Suppressor macrophage treated with lipopolysaccharide for 4 hours (primary cell): Measurements from ENCODE around the gene MAP10.

ENCODE experiments used
- DNase-seq: peaks from one replicate; pipeline ENCODE4 v3.0.0-alpha.2; 2020

Gene MAP10

DNA sequence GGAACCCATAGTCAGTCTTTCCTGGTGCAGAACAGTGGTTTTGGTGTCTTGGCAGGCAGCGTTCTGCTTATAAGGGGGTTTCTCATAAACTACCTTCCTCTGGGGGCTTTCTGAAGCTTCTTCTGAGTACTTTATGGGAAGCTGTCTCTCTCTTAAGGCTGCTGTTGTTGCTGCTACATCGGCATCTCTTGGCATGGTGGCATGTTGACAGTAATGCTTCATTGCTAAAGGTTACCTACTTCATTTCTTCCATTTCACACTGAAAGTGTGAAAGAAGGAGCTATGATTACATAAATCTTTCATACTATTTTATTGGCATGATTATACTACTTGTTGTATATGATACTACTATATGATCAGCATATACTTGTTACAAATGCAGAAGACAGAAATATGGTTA lies 6.3 kb upstream of the MAP10 start:
- no peak for DNase-seq

GRCh38 chr1:232806186-232806510 lies 932 bp downstream of the MAP10 start:
- no peak for DNase-seq

GRCh38 chr1:232810856-232811255 lies 5.6 kb downstream of the MAP10 start:
- DNase-seq, result no peak

- no peak for DNase-seq
Measured at GRCh38 chr1:232812560-232812959, 7.3 kb downstream of the MAP10 start.

DNA sequence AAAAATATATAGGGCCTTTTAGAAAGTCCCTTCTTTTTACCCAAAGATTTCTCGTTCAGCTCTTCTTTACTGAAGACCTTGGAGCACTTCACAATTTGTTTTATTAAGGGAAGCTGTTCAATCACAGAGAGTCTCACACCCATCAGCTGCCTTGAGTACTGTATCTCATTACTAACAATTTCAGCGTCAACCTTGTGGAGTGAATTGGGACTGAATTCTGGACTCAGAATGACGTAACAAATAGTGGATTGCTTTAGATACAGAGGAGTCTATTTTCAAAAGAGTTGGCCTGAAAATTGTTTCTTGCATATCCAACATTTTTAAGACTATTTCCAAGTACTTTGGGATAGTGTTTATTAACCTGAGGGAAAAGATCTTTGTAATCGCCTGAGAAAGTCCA lies 7.9 kb downstream of the MAP10 start:
- no peak for DNase-seq

DNA sequence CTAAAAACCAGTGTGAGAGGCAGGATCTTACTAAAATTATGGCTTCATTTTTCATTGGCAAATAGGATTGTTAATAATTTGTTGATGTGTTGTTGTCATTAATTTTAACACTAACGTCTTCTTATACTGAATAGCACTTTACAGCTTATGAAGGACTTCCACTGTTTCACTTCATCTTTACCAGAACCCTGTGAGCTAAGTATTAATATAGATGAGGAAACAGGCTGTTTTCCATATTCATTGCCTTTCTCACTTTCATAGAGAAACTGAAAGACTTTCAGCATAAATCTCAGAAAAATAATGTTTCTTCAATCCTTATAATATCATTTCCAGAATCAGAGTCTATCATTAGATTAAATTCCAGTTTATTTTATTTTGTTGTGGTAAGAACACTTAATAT lies 8.5 kb downstream of the MAP10 start:
- peak; percentile 55 for DNase-seq

DNA sequence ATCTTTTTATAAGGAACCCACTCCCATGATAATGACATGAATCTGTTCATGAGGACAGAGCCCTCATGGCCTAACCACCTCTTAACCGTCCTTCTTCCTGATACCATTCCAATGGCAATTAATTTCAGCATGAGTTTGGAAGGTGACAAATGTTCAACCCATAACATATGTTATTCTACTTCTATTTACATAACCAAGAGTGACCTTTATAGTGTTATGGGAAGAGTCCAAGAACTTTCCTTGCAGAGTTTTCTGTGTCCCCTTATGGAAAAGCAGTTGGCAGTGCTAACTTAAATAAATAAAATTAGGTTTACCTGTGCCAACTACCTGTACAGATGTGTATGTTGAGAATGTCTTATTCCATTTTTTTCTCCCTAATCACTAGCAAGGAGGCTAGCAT lies 11.1 kb downstream of the MAP10 start:
- no peak for DNase-seq

GRCh38 chr1:232818040-232818439 lies 12.8 kb downstream of the MAP10 start:
- no peak for DNase-seq

DNA sequence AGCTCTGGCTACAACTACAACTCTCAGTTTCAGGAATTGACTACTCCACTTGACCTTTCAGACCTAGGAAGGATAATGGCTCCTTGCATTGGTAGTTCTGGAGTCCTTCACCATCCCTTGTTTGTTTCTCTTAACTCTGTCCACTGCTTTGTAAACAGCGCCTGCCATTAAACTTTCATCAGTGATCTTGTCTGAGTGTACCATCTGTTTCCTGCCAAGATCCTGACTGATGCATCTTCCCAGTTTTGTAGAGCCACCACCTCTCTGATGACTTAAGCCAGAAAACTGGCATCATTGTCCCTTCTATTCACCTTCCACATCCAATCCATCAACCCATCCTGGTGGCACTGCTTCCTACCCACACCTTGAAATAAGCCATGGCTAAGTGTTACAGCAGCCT lies 15.2 kb downstream of the MAP10 start:
- DNase-seq, result no peak

GRCh38 chr1:232822530-232822929 lies 17.3 kb downstream of the MAP10 start:
- DNase-seq, result no peak

GRCh38 chr1:232826318-232826717 lies 21.1 kb downstream of the MAP10 start:
- no peak for DNase-seq

DNA sequence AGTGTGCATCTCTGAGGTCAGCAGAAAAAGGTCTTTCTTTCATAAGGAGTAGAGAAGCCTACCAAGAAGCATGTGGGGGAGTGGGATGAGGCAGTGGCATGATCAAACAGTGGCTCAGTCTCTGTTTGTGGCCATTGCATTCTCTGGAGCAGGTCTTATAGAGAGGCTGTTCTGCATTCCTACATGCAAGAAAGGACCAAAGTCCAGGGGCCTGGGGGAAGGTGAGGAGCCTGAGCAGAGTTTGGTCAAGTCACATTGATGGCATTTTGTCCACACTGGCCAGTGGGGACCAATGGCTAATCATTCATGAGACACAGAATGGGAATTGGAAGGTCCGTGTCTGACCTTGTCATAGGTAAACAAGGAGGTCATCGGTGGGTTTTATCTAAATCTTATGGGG lies 25.4 kb downstream of the MAP10 start:
- no peak for DNase-seq

- DNase-seq, result no peak
Measured at GRCh38 chr1:232831895-232832294, 26.7 kb downstream of the MAP10 start.

- no peak for DNase-seq
Measured at GRCh38 chr1:232834066-232834465, 28.9 kb downstream of the MAP10 start.

DNA sequence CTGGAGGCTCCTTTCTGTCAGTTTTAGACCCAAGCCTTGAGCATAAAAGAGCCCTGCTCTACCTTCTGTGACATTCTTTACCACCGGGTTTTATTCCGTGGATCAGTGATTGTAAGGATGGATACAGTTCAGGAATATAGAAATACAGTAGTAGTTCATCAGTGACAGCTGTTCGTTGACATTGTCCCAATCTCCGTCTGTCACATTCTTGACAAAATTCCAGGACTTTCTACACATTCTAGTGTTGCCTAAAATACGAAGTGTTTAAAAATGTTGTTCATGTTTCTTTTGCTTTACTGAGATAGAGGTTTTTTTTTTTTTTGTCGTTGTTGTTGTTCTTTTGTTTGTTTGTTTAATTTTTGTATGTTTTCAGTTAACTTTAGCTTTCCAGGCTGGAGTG lies 29.9 kb downstream of the MAP10 start:
- DNase-seq, result no peak

DNA sequence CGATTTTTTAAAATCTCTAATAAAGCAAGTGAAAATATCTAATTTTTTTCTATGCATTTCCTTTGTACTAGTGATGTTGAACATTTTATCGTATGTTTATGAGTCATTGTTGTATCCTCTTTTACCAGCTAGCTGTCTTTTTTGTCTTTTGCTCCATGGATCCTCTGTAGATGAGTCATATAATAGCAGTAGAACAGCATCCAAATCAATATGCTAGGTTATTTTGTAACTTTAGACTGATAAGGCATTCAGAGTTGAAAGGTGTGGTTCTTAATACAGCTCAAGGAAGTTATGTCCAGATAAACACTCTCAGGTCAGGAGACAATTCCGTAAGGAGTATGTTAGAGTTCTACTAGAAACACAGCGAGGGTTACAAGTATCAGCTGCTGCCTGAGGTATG lies 31.9 kb downstream of the MAP10 start:
- DNase-seq, result no peak

DNA sequence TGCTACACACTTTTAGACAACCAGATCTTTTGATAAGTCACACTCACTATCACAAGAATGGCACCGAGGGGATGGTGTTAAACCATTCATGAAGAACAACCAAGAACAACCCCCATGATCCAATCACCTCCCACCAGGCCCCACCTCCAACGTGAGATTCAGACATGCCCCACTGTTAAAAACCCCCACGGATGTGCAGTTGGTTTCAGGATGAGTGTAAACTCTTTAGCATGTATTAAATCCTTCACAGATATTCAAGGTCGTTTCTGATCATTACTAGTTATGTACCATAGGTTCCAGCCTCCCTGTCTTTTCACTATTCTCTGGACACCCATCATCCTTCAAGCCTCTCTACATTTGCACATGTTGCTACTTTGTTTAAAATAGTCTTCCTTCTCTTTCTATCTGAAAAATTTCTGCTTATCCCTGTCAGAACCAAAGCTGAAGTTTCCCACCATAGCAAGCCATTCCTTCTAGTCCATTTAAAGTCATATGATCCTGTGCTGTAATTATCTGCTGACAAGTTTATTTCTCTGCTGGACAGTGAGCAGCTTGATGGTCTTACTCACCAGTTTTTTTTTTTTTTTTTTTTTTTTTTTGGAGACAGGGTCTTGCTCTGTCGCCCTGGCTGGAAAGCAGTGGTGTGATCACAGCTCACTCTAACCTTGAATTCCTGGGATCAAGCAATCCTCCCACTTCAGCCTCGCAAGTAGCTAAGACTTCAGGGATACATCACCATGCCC lies 36.8 kb downstream of the MAP10 start:
- DNase-seq, result no peak

DNA sequence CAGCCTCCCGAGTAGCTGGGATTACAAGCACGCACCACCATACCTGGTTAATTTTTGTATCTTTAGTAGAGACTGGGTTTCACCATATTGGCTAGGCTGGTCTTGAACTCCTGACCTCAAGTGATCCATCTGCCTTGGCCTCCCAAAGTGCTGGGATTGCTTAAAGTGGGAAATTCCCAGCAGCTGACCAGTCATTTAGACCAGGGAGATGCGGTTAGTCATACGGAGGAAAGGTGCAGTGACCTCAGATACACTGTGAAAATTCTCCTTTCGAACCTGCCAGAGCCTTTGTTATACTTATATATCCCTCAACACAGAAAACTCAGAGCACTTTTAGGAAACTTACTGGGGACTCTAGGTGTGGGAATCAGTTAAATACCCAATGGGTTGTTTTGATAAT lies 39.6 kb downstream of the MAP10 start:
- DNase-seq, result no peak

DNA sequence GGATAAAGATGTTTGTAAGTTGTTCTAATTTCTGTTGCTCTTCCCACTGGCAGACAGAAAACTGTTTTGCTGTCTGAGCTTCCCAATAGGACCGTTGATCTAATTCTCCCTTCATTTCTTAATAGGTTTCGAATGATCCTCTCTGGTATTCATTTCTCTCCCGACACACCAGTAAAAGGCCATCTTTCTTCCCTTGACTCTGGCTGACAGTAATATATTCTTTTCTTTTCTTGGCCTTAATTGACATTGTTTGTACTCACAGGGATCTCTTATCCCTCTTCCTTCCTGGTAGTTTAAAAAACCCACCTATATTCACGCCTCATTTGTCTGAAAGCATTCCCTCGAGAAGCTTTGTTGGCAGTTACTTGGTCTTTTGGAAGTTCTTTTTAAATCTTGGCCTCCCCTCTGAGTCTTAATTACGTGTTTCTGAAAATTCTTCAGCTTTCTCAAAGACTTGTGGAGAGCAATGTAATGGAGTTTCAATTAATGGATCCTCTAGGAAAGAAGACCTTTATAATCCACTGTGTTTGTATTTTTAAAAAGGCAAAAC lies 40.3 kb downstream of the MAP10 start:
- no peak for DNase-seq

DNA sequence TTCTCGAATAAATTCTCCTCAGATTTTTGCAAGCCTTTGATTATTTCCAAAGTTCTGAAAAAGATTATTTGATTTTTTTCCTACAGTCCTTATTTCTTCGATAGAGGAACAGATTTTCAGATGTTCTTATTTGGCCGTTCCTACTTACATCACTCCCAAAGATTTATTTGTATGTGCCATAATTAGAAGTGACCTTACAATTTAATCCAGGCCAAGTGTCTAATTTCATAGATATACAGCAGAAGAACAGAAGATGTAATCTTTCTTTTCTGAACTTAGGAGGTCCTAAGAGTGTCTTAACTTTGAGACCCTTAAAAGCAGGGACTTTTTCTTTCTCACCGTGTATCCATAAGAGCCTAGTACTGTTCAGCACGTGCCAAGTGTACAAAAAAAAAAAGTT lies 46.3 kb downstream of the MAP10 start:
- DNase-seq, result no peak

- peak; percentile 10 for DNase-seq
Measured at GRCh38 chr1:232853994-232854797, 49.0 kb downstream of the MAP10 start.

DNA sequence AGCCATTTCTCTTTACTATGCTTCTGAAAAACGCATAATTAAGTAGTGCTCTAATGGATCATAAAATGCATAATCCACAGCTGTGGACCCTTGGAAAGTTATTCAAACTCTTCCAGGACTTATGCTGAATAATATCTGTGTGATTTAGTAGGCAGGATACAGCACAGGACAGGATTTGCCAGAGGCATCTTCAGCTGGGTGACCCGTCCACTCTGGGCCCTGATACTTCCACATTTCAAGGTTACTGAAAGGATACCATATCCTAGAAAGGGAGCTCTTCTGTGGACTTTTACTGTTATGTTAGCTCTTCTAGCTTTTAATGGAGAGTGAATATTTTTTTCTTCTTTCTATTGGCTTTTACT lies 49.6 kb downstream of the MAP10 start:
- no peak for DNase-seq

GRCh38 chr1:232856541-232856940 lies 51.3 kb downstream of the MAP10 start:
- DNase-seq, result no peak
